Caco-2 (cell line): Measurements from ENCODE around the gene STX1A. TPM values are rescaled to one million over a fixed set of nuclear protein-coding genes. Genes with fewer than 3 reads are reported as not detected.

Source experiments
- BruUV-seq: library from RNA; stranded (reverse); fragments of 400-500 nt; replicated peaks from 2 replicates; lab custom pipeline; 2021; lab: Mats Ljungman, UMichigan
- CTCF ChIA-PET: fragments of 300-600 bp; sonication (Branson Sonifier 250); formaldehyde crosslinking; loops from one replicate; lab custom pipeline; 2022; ENCODE audit warnings: antibody characterized with exemption; lab: Charles Lee
- POLR2A ChIA-PET: fragments of 300-600 bp; sonication (Branson Sonifier 250); formaldehyde crosslinking; loops from one replicate; lab custom pipeline; 2022; ENCODE audit warnings: antibody characterized with exemption; lab: Charles Lee
- DNase-seq, 2 experiments: peaks; one replicate each; pipeline versions ENCODE4 v3.0.0 to v3.0.0-alpha.2; 2020 to 2022
- H3K27me3 ChIP-seq: replicated peaks from 2 replicates; pipeline ENCODE4 v1.6.0; 2011; ENCODE audit warnings: low read length; ENCODE audit not compliant: control insufficient read depth, insufficient read depth
- H3K36me3 ChIP-seq: 2 replicates; pipeline ENCODE4 v1.5.1; 2011; ENCODE audit warnings: low read length; ENCODE audit not compliant: control insufficient read depth, insufficient read depth
- H3K4me1 ChIP-seq: fragments of 250-450 bp; sonication (Bioruptor Pico); 2 replicates; pipeline ENCODE4 v1.5.1; 2020; ENCODE audit warnings: mild to moderate bottlenecking
- H3K4me3 ChIP-seq: 2 replicates; pipeline ENCODE4 v1.5.1; 2011; ENCODE audit warnings: low read depth, mild to moderate bottlenecking, control low read depth, low read length
- H3K9me3 ChIP-seq: fragments of 250-450 bp; sonication (Bioruptor Pico); 2 replicates; pipeline ENCODE4 v1.5.1; 2020; ENCODE audit warnings: mild to moderate bottlenecking, moderate library complexity
- H3K27ac Mint-ChIP-seq: one replicate; pipeline ENCODE4 v1.8.0; 2022; ENCODE audit warnings: mixed read lengths; ENCODE audit not compliant: unreplicated experiment
- H3K27me3 Mint-ChIP-seq: one replicate; pipeline ENCODE4 v1.8.0; 2022; ENCODE audit warnings: mixed read lengths; ENCODE audit not compliant: insufficient read depth, unreplicated experiment
- H3K36me3 Mint-ChIP-seq: one replicate; pipeline ENCODE4 v1.8.0; 2022; ENCODE audit warnings: mild to moderate bottlenecking, mixed read lengths; ENCODE audit not compliant: insufficient read depth, unreplicated experiment
- H3K4me1 Mint-ChIP-seq: one replicate; pipeline ENCODE4 v1.8.0; 2022; ENCODE audit warnings: low read depth, mixed read lengths; ENCODE audit not compliant: unreplicated experiment
- H3K4me3 Mint-ChIP-seq: one replicate; pipeline ENCODE4 v1.8.0; 2022; ENCODE audit warnings: mild to moderate bottlenecking, moderate library complexity, mixed read lengths; ENCODE audit not compliant: unreplicated experiment
- H3K9me3 Mint-ChIP-seq: one replicate; pipeline ENCODE4 v1.8.0; 2022; ENCODE audit warnings: mixed read lengths; ENCODE audit not compliant: unreplicated experiment
- intact Hi-C: fragments of 100-400 bp; cut with micrococcal nuclease; formaldehyde crosslinking; loops from one replicate; pipeline ENCODE4 v1.10.0; 2022; ENCODE audit not compliant: unreplicated experiment
- total RNA-seq: library from RNA; stranded (reverse); gene quantifications from 2 replicates; pipeline ENCODE4 v1.2.3, GENCODE V29; 2022
- TF ChIP-seq, protein P1 (sequence below), 2 experiments: fragments of 200-600 bp in 1 of 2; IDR thresholded peaks; 1 replicate in 1 of 2; 2 replicates in 1 of 2; pipeline versions ENCODE4 v1.5.1 to v1.8.0; 2011 to 2022; ENCODE audit warnings: antibody characterized with exemption in 1 of 2, control low read depth in 1 of 2, inconsistent platforms in 1 of 2, low read depth in 1 of 2, low read length in 1 of 2, mild to moderate bottlenecking in 1 of 2, moderate library complexity in 1 of 2; ENCODE audit not compliant: insufficient read depth in 1 of 2, severe bottlenecking in 1 of 2, unreplicated experiment in 1 of 2

STX1A gene
- total RNA-seq, 1 experiment from 2014 or later: 28.6 TPM

DNA sequence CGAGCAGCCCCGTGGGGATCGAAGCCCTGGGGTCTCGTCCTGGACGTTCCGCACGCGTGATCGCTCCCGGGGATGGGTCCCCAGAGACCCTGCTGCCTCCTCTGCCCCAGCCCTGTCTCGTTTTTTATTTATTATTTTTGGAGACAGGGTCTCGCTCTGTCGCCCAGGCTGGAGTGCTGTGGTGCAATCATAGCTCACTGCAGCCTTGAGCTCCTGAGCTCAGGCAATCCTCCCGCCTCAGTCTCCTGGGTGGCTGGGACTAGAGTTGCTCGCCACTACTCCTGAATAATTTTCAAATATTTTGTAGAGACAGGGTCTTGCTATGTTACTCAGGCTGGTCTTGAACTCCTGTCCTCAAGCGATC, 319 bp upstream of the STX1A start:
- CTCF ChIA-PET: interaction anchor here (0.5 to 1.6 kb wide), 6 partner anchors 9 to 136 kb away, joined by 3 to 7 read pairs (median 4); partner anchors contain the start of gene ABHD11
- intact Hi-C loops: loop anchor here (5.0 kb wide), 1 partner anchor 97 kb away; the partner anchor contains the start of gene MLXIPL
- Histone ChIP-seq H3K9me3 (no peaks in the 10 kb centered on the region), H3K4me3 (peak overlapping the region; percentile 89), H3K27me3 (no peaks in the 10 kb centered on the region), H3K4me1 (peaks cover 37% of the 10 kb centered on the region), H3K36me3 (no peaks in the 10 kb centered on the region; the same call in 1 of the 2 replicates)
- H3K4me1 Mint-ChIP-seq: peaks cover 16% of the 10 kb centered on the region
- no peak for DNase-seq
- H3K4me3 Mint-ChIP-seq: peak overlapping the region; percentile 73
- no peaks in the 10 kb centered on the region for H3K9me3 Mint-ChIP-seq
- H3K36me3 Mint-ChIP-seq: peaks cover 23% of the 10 kb centered on the region
- TF ChIP-seq, protein P1, sequence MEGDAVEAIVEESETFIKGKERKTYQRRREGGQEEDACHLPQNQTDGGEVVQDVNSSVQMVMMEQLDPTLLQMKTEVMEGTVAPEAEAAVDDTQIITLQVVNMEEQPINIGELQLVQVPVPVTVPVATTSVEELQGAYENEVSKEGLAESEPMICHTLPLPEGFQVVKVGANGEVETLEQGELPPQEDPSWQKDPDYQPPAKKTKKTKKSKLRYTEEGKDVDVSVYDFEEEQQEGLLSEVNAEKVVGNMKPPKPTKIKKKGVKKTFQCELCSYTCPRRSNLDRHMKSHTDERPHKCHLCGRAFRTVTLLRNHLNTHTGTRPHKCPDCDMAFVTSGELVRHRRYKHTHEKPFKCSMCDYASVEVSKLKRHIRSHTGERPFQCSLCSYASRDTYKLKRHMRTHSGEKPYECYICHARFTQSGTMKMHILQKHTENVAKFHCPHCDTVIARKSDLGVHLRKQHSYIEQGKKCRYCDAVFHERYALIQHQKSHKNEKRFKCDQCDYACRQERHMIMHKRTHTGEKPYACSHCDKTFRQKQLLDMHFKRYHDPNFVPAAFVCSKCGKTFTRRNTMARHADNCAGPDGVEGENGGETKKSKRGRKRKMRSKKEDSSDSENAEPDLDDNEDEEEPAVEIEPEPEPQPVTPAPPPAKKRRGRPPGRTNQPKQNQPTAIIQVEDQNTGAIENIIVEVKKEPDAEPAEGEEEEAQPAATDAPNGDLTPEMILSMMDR (IDR thresholded peaks at IDR 0.05; ENCODE audit: insufficient read depth in 1 of 2, low read depth in 1 of 2, low read length in 1 of 2, severe bottlenecking in 1 of 2, unreplicated experiment in 1 of 2): no peak
- H3K27ac Mint-ChIP-seq: peak overlapping the region; percentile 75
- POLR2A ChIA-PET: interaction anchor here (0.6 to 1.3 kb wide), 4 partner anchors 14 to 166 kb away, joined by 4 to 6 read pairs (median 4); partner anchors contain the start of genes ABHD11 and MLXIPL
- H3K27me3 Mint-ChIP-seq: no peaks in the 10 kb centered on the region
- BruUV-seq: no TSS peak

- POLR2A ChIA-PET: no interaction called here
- peaks cover 38% of the 10 kb centered on the region for H3K4me1 ChIP-seq
- Mint-ChIP-seq H3K9me3 (no peaks in the 10 kb centered on the region), H3K36me3 (peaks cover 23% of the 10 kb centered on the region), H3K4me3 (peak overlapping the region; percentile 67), H3K4me1 (peaks cover 16% of the 10 kb centered on the region), H3K27ac (peak overlapping the region; percentile 19), H3K27me3 (no peaks in the 10 kb centered on the region)
- no peaks in the 10 kb centered on the region for H3K27me3 ChIP-seq
- intact Hi-C loops: loop anchor here (5.0 kb wide), 1 partner anchor 96 kb away; the partner anchor contains the start of gene MLXIPL
- H3K36me3 ChIP-seq: no peaks in the 10 kb centered on the region; the same call in none of the 2 replicates
- no peaks in the 10 kb centered on the region for H3K9me3 ChIP-seq
- no peak for DNase-seq
- H3K4me3 ChIP-seq: peak overlapping the region; percentile 89
- TF ChIP-seq, protein P1 (IDR thresholded peaks at IDR 0.05; ENCODE audit: insufficient read depth in 1 of 2, low read depth in 1 of 2, low read length in 1 of 2, severe bottlenecking in 1 of 2, unreplicated experiment in 1 of 2): no peak
- CTCF ChIA-PET: no interaction called here
- BruUV-seq: no TSS peak
These were observed 1.0 kb downstream of the STX1A start for GRCh38 chr7:73718438-73718881.

DNA sequence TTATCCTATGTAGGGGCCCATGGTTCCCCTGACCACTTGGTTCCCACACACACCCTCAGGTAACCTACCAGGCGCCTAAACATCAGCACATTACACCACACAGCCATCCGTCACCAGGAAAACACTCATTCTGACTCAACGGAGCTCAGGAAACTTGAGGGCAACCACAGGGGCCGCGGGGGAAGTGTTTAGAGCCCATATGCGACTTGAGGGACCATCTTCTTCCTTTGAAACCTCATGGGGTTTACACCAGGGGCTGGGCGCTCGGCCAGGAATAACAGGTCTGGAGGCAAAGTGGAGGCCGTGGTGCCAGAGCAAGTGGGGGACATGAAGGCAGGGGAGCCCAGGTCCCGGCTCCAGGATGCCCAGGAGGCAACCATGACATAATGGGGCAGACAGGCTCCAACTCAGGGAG, 1.5 kb downstream of the STX1A start:
- Mint-ChIP-seq H3K27me3 (no peaks in the 10 kb centered on the region), H3K4me1 (peaks cover 16% of the 10 kb centered on the region), H3K4me3 (peak overlapping the region; percentile 67), H3K36me3 (peaks cover 23% of the 10 kb centered on the region), H3K27ac (peak overlapping the region; percentile 19), H3K9me3 (no peaks in the 10 kb centered on the region)
- DNase-seq: no peak
- no TSS peak for BruUV-seq
- POLR2A ChIA-PET: no interaction called here
- TF ChIP-seq, protein P1 (IDR thresholded peaks at IDR 0.05; ENCODE audit: insufficient read depth in 1 of 2, low read depth in 1 of 2, low read length in 1 of 2, severe bottlenecking in 1 of 2, unreplicated experiment in 1 of 2): no peak
- intact Hi-C loops: loop anchor here (5.0 kb wide), 1 partner anchor 96 kb away; the partner anchor contains the start of gene MLXIPL
- CTCF ChIA-PET: no interaction called here
- H3K36me3 ChIP-seq: no peaks in the 10 kb centered on the region; the same call in none of the 2 replicates
- peaks cover 38% of the 10 kb centered on the region for H3K4me1 ChIP-seq
- H3K27me3 ChIP-seq: no peaks in the 10 kb centered on the region
- no peak overlapping the region; the same call in 1 of the 2 replicates for H3K4me3 ChIP-seq
- H3K9me3 ChIP-seq: no peaks in the 10 kb centered on the region
